Left hindlimb (tissue), 1 donor: ENCODE measurements around the gene PDGFB.
A peak's percentile ranks its signal among the peaks of the same experiment; 100 is the strongest.

Experiments
- DNase-seq: peaks from one replicate; pipeline ENCODE4 v3.0.0-alpha.2; 2018

The PDGFB gene

DNA sequence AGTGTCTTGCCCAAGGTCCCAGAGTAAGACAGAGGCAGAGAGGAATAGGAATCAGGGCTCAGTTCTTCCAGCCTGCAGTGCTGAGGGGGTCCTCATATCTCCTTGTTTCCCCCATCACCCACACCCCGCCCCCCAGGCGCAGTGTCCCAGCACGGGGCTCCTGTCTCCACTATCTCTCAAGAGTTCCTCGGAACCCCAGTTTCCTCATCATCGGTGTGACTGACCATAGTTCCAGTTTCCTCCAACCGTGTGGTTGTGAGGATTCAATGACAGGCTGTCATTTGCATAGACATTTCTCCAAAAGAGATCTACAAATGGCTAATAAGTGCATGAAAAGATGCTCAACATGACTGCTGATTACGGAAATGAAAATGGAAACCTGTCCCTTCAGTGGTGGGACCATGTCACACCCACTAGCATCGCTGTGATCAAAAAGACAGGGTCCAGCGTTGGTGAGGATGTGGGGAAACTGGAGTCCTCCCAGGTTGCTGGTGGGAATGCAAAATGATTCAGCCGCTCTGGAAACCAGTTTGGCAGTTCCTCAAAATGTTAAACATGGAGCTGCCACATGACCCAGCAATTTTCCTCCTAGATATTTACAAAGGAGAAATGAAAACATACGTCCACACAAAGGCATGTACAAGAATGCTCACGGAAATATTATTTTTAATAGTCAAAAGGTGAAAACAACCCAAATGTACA, 31.8 kb upstream of the PDGFB start:
- peak; percentile 11 for DNase-seq

- peak; percentile 17 for DNase-seq
Measured at GRCh38 chr22:39275814-39276439, 31.1 kb upstream of the PDGFB start.

DNA sequence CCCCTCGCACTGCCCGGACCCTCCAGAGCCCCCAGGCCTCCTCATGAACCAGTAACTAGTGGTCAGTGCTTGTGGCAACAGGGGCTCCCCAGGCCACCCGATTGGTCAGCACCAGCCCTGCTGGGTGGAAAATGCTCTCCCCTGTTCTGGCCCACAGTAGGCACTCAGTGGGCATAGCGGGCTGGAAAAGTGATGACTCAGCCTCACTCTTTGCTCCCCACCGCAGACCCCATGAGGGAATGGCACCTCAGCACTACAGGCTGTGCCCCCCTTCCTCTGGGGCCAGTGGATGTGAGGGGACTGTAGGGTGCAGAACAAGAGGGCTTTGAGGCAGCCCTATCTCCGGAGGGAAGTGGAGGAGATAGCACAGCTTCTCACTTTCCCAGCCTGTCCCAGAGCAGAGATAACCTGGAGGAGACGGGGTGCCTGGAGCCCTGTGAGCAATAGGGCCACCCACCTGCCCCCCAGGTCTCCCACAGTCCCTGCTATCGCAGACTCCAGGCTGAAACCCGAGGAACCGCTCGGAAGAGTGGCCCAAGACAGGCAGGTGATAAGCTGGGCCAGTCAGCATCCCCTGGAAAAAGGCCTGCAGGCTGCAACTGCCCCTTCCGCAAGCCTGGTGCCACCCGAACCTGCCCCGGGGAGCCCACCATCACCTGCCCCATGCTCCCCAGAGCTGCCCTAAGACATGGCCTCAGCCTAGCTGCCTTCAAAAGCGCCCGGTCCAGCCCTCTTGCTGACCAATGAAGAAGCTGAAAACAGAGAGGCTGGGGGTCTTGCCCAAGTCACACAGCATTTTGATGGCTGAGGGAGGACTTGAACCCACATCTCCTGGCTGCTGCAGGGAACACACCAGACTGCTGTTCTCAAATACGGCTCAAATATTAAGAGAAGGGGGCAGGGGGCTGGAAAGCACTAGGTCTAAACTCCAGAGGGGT, 29.4 kb upstream of the PDGFB start:
- DNase-seq = no peak

DNA sequence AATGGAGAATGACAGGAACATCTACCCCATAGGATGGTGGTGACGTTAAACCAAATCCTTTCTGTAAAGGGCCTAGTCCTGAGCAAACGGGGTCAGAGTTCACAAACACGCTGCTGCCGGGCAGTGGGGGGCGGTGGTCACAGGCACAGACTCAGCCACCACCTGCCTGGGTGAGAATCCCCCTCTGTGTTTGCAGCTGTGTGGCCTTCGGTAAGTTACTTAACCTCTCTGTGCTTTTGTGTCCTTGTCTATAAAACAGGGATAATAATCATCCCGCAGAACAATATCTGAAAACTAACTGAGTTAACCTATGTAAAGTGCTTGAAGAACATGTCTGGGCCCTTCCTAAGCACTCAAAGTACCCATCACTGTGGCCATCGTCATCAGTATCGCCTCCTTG, 26.0 kb upstream of the PDGFB start:
- no peak for DNase-seq

- DNase-seq = no peak
Measured at GRCh38 chr22:39270280-39270679, 25.5 kb upstream of the PDGFB start.

- no peak for DNase-seq
Measured at GRCh38 chr22:39269095-39269790, 24.5 kb upstream of the PDGFB start.

DNA sequence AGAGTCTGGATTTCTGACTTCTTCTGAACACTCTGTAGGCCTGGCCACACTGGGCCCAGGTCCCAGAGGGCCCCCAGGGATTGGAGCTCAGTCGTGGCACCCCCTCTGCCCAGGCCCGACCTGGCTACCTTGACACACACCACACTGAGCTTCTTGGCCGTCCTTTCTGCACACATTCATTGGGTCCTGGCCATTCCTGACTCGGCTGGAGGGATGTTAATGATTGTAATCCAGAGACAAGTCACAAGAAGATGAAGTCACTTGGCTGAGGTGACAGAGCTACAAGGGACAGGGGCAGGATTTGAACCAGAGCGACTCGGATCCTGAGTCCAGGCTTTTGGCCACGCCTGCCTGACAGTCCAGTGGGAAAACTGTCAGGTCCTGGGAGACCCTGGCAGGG, 23.9 kb upstream of the PDGFB start:
- no peak for DNase-seq

GRCh38 chr22:39267974-39268373, 23.2 kb upstream of the PDGFB start:
- no peak for DNase-seq

GRCh38 chr22:39266398-39267030, 21.7 kb upstream of the PDGFB start:
- DNase-seq = no peak

DNA sequence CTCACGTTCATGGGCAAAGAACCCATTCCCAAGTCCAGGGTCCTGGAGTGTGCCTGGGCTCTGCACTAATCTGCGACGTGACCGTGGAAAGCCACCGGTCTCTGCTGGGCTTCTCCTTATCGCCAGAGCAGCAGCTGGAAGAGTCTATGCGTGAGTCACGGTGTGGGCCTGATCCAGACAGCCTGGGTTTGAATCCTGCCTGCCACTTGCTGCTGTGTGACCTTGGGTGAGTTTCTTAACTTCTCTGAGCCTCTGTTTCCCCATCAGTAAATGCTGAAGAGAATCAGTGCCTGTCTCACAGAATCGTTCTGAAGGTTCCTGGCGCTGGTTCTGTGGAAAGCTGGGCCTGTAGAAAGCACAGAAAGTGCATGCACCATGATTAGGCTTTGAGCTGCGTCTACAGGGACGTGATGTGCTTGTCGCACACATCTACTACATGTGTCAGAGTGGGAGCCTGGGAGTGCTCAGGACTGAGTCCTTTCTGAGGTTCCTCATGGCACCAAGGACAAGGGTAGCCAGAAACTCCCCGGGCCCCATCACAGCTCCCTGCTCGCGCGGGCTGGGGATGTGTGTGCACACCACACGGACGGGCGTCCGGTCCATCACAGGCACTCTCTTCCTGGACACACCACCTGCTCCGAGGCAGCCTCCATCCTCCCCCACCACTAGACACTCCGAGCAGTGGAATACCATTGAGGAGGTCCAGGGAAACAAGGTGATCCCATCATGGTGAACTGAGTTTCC, 20.5 kb upstream of the PDGFB start:
- no peak for DNase-seq

- no peak for DNase-seq
Measured at GRCh38 chr22:39264349-39265038, 19.7 kb upstream of the PDGFB start.

DNA sequence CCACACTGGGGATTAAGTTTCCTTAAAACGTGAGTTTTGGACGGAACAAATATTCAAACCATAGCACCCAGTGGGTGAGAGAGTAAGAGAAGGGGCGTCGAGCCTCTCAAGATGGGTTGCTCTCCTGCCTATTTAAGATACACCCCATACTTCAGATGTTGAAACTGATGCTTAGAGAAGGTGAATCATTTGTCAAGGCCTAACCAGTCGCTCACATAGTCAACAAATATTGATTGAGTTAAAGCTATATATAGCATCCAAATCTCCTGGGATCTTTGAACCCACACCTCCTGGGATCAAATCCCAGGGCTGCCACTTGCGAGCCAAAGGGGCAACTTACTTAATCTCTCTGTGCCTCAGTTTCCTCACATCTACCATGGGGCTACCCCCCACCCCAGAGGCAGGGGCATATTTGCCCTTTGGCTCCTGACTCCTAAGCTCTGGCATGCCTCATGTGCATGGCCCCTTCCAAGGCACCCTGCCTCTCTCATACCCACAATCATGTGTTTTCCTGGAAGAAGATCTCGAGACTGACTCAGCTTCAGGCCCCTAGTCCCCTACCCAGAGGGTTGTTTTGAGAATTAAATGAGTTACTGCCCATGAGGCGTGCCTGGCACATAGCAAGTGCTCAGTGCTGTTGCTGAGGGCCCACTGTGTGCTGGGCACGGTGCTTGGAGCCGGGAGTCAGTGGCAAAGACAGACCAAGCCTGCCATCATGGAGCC, 19.0 kb upstream of the PDGFB start:
- DNase-seq = no peak

GRCh38 chr22:39259666-39260065, 14.9 kb upstream of the PDGFB start:
- DNase-seq = no peak

- DNase-seq = no peak
Measured at GRCh38 chr22:39257901-39258475, 13.2 kb upstream of the PDGFB start.

- DNase-seq = no peak
Measured at GRCh38 chr22:39256979-39257378, 12.2 kb upstream of the PDGFB start.

DNA sequence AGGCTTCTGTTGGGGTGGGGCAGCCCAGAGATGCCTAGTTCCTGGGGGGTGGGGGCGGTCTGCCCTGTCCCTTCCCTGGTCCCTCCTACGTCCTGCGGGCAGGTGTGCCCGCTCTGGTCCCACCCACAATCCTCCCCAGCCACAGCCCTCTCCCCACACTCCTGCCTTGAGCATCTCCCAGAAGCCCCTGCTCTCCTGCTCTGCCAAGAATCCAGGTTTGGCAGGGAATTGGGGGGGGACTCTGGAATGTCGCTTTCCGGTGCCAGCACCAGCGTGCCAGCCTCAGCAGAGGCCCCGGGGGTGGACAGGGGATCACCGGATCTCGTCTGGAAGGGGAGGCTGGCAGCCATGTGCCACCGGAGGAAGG, 11.4 kb upstream of the PDGFB start:
- no peak for DNase-seq

DNA sequence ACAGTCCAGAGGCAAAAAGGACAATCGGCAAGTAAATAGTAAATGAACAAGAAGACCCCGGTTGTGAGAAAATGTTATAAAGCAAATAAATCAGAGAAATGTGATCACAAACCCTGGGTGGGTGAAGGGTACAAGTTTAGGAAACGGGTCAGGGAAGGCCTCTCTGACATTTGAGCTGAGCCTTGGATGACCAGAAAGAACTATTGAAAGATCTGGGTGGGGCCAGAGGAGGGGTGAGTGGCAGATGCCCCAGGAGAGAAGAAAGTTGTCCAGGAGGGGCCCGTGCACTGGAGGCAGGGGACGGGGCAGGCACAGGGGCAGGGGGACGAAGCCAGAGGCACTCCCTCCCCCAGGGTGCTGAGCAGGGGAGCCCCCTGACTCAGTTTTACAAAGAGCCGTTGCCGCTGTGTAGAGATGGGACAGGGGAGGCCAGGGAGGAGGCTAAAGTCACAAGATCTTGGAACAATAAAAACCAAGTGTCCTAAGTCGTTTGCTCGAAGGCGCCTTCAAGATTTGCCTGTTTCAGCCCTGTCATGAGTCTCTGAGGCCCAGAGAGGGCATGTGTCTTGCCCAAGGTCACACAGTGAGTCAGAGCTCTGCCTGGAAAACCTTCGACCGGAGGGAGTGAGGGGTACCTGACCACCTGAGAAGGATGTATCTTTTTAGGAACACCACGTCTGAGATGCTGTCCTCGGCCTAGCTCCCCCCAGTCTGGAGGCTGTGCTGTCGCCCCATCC, 10.8 kb upstream of the PDGFB start:
- DNase-seq = no peak

GRCh38 chr22:39254789-39255298, 10.1 kb upstream of the PDGFB start:
- no peak for DNase-seq

DNA sequence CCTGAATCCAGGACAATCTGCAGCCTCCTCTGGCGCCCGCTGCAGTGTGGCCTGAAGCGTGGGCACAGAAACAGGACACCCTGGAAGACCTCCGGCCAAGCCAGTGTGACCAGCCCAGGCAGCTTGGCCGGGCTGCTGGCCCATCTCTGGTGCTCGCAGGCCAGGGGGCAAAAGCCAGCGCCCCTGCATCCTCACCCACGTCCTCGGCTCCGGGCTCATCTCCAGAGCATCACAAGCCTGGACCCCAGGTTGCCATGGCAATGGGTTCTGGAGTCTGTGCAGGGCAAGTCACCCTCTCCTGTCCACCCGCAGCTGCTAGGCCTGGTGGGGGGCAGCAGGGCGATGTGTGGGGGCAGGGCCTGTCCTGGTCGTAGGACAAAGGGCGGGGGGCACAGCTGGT, 9.3 kb upstream of the PDGFB start:
- no peak for DNase-seq
